ENCODE measurements around the gene CACNA2D3. TPM values are rescaled to one million over a fixed set of nuclear protein-coding genes. Genes with fewer than 3 reads are reported as not detected.

Gene CACNA2D3
- total RNA-seq, 2 experiments from 2014 or later, result not detected

DNA sequence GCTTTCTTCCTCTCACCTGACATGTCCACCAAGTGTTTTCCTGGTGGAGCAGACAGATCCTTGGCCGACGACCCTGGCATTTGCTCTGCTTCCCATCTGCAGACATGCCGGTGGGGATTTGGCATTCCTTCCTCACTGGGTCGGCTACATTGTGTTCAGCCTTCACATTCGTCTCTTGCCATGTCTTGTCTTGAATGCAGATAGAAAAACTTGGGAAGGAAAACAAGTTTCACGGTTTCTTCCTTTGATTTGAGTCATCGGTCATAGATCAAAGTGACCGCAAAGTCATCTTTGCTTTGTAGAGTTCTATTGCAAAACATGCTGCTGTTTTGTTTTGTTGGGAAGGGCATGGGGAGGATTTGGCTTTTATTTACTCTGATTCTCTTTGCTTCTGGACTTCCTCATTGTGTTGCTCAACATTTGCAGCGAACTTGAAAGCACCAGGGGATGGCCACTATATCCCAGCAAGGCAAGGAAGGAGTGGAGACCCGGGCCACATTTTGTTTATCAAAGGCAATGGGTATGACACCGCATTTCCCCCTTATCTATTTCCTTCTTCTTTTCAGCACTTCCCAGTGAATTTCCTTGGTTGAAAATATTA lies 321.3 kb downstream of the CACNA2D3 start:
- POLR2A ChIA-PET, result no interaction called here
- Histone ChIP-seq H3K4me2 (ENCODE audit: low read length) (no peak overlapping the region), H4K20me1 (ENCODE audit: insufficient read depth, low read length) (no peaks in the 10 kb centered on the region), H3K36me3 (ENCODE audit: insufficient read depth, low read length) (no peaks in the 10 kb centered on the region), H3K9me3 (ENCODE audit: low read length) (no peaks in the 10 kb centered on the region), H3K4me3 (ENCODE audit: low read depth, low read length, poor library complexity, severe bottlenecking) (no peak overlapping the region), H3K4me1 (ENCODE audit: insufficient read depth, low read length, poor library complexity, severe bottlenecking) (no peaks in the 10 kb centered on the region), H3K9me2 (ENCODE audit: insufficient read depth, low read length) (no peaks in the 10 kb centered on the region), H3K27ac (ENCODE audit: low read depth, low read length, poor library complexity, severe bottlenecking) (no peak overlapping the region), H3K79me2 (ENCODE audit: insufficient read depth, low read depth, low read length) (no peaks in the 10 kb centered on the region), H2AFZ (ENCODE audit: low read length) (no peak overlapping the region)
- intact Hi-C loops (cut with micrococcal nuclease; ENCODE audit: unreplicated experiment), result no loop called here
- DNase-seq (ENCODE audit: low spot score), result no peak
- BruUV-seq (replicated peaks), result no TSS peak
- CTCF ChIA-PET (ENCODE audit: unreplicated experiment), result no interaction called here
- TF ChIP-seq EZH2phosphoT487 (IDR thresholded peaks at IDR 0.05; ENCODE audit: borderline replicate concordance, low read depth, low read length), result no peak
- TF ChIP-seq, protein P1, sequence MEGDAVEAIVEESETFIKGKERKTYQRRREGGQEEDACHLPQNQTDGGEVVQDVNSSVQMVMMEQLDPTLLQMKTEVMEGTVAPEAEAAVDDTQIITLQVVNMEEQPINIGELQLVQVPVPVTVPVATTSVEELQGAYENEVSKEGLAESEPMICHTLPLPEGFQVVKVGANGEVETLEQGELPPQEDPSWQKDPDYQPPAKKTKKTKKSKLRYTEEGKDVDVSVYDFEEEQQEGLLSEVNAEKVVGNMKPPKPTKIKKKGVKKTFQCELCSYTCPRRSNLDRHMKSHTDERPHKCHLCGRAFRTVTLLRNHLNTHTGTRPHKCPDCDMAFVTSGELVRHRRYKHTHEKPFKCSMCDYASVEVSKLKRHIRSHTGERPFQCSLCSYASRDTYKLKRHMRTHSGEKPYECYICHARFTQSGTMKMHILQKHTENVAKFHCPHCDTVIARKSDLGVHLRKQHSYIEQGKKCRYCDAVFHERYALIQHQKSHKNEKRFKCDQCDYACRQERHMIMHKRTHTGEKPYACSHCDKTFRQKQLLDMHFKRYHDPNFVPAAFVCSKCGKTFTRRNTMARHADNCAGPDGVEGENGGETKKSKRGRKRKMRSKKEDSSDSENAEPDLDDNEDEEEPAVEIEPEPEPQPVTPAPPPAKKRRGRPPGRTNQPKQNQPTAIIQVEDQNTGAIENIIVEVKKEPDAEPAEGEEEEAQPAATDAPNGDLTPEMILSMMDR (conservative IDR thresholded peaks at IDR 0.05; ENCODE audit: low read length), result no peak

- BruUV-seq (replicated peaks), result no TSS peak
- H3K27ac ChIP-seq (ENCODE audit: low read depth, low read length, poor library complexity, severe bottlenecking), result no peak overlapping the region
- no peaks in the 10 kb centered on the region for H3K4me1 ChIP-seq (ENCODE audit: insufficient read depth, low read length, poor library complexity, severe bottlenecking)
- H4K20me1 ChIP-seq (ENCODE audit: insufficient read depth, low read length), result no peaks in the 10 kb centered on the region
- no peaks in the 10 kb centered on the region for H3K36me3 ChIP-seq (ENCODE audit: insufficient read depth, low read length)
- no peak overlapping the region for H3K4me3 ChIP-seq (ENCODE audit: low read depth, low read length, poor library complexity, severe bottlenecking)
- no peaks in the 10 kb centered on the region for H3K79me2 ChIP-seq (ENCODE audit: insufficient read depth, low read depth, low read length)
- no peaks in the 10 kb centered on the region for H3K9me3 ChIP-seq (ENCODE audit: low read length)
- ChIA-PET CTCF (ENCODE audit: unreplicated experiment) (no interaction called here), POLR2A (no interaction called here)
- H3K9me2 ChIP-seq (ENCODE audit: insufficient read depth, low read length), result no peaks in the 10 kb centered on the region
- TF ChIP-seq EZH2phosphoT487 (IDR thresholded peaks at IDR 0.05; ENCODE audit: borderline replicate concordance, low read depth, low read length), result no peak
- TF ChIP-seq, protein P1 (conservative IDR thresholded peaks at IDR 0.05; ENCODE audit: low read length), result no peak
- no peak overlapping the region for H2AFZ ChIP-seq (ENCODE audit: low read length)
- intact Hi-C loops (cut with micrococcal nuclease; ENCODE audit: unreplicated experiment), result no loop called here
- no peak overlapping the region for H3K4me2 ChIP-seq (ENCODE audit: low read length)
- DNase-seq (ENCODE audit: low spot score), result no peak
Observed at GRCh38 chr3:54445630-54446029, 323.3 kb downstream of the CACNA2D3 start.

DNA sequence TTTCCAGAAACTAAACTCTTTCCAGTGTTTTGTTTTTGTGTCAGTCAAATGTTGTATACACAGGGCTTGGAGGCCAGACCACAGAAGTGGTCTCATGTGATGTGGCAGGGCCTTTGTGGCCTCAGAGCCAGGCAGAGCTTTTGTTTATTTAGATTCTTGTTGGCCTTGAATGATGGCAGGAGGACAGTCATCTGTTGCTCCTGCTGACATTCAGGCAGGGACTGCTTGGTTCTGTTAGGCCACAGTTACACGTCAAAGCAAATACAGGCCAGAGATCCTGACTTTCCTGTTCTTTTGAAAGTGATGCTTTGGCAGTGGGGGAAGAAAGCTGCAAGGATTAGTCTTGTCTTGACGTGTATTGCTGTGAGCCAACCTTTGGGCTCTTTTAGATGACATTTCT lies 325.1 kb downstream of the CACNA2D3 start:
- POLR2A ChIA-PET, result no interaction called here
- no TSS peak for BruUV-seq (replicated peaks)
- H3K36me3 ChIP-seq (ENCODE audit: insufficient read depth, low read length), result no peaks in the 10 kb centered on the region
- TF ChIP-seq, protein P1 (conservative IDR thresholded peaks at IDR 0.05; ENCODE audit: low read length), result no peak
- TF ChIP-seq EZH2phosphoT487 (IDR thresholded peaks at IDR 0.05; ENCODE audit: borderline replicate concordance, low read depth, low read length), result no peak
- no peaks in the 10 kb centered on the region for H3K9me2 ChIP-seq (ENCODE audit: insufficient read depth, low read length)
- CTCF ChIA-PET (ENCODE audit: unreplicated experiment), result no interaction called here
- H3K27ac ChIP-seq (ENCODE audit: low read depth, low read length, poor library complexity, severe bottlenecking), result no peak overlapping the region
- no peaks in the 10 kb centered on the region for H3K4me1 ChIP-seq (ENCODE audit: insufficient read depth, low read length, poor library complexity, severe bottlenecking)
- intact Hi-C loops (cut with micrococcal nuclease; ENCODE audit: unreplicated experiment), result no loop called here
- H4K20me1 ChIP-seq (ENCODE audit: insufficient read depth, low read length), result no peaks in the 10 kb centered on the region
- H3K79me2 ChIP-seq (ENCODE audit: insufficient read depth, low read depth, low read length), result no peaks in the 10 kb centered on the region
- no peak overlapping the region for H3K4me2 ChIP-seq (ENCODE audit: low read length)
- H2AFZ ChIP-seq (ENCODE audit: low read length), result no peak overlapping the region
- DNase-seq (ENCODE audit: low spot score), result no peak
- H3K4me3 ChIP-seq (ENCODE audit: low read depth, low read length, poor library complexity, severe bottlenecking), result no peak overlapping the region
- H3K9me3 ChIP-seq (ENCODE audit: low read length), result no peaks in the 10 kb centered on the region
